K562 (cell line): Measurements from ENCODE around the gene MBLAC2. TPM values are rescaled to one million over a fixed set of nuclear protein-coding genes. Genes with fewer than 3 reads are reported as not detected.

Source experiments
- ATF3 ChIP-seq, 2 experiments: fragments of 450-650 bp in 1 of 2; sonication (generic) in 1 of 2; formaldehyde crosslinking in 1 of 2; IDR thresholded peaks in 1 of 2; conservative IDR thresholded peaks in 1 of 2; 2 replicates each; pipeline versions ENCODE4 v1.6.1 to v1.8.1; 2016 to 2023; ENCODE audit warnings: mild to moderate bottlenecking in 2 of 2, moderate library complexity in 2 of 2, inconsistent platforms in 1 of 2, missing genetic modification reagents in 1 of 2
- BMI1 ChIP-seq: fragments of 150-350 bp; IDR thresholded peaks from 2 replicates; pipeline ENCODE4 v1.6.1; 2014; ENCODE audit warnings: low read length
- CREM ChIP-seq: IDR thresholded peaks from 2 replicates; pipeline ENCODE4 v1.6.1; 2014; ENCODE audit warnings: antibody characterized with exemption, low read depth
- HLTF ChIP-seq: fragments of 450-650 bp; IDR thresholded peaks from 2 replicates; pipeline ENCODE4 v1.6.1; 2016
- HMG20B ChIP-seq: fragments of 250-450 bp; sonication (Bioruptor Pico); IDR thresholded peaks from 2 replicates; pipeline ENCODE4 v1.5.0; 2021; ENCODE audit warnings: mild to moderate bottlenecking
- L3MBTL2 ChIP-seq: fragments of 450-650 bp; IDR thresholded peaks from 2 replicates; pipeline ENCODE4 v1.6.1; 2016; ENCODE audit warnings: mild to moderate bottlenecking, moderate library complexity
- PHF20 ChIP-seq: fragments of 450-650 bp; IDR thresholded peaks from 2 replicates; pipeline ENCODE4 v1.6.1; 2018; ENCODE audit not compliant: partially characterized antibody
- RBM15 ChIP-seq: fragments of 200-400 bp; formaldehyde crosslinking; IDR thresholded peaks from 2 replicates; pipeline ENCODE4 v1.6.1; 2018; ENCODE audit warnings: mild to moderate bottlenecking, low read length, moderate library complexity; ENCODE audit not compliant: insufficient read depth
- SAP30 ChIP-seq: fragments of 200-600 bp; sonication (generic); IDR thresholded peaks from 2 replicates; pipeline ENCODE4 v1.6.1; 2012; ENCODE audit warnings: borderline replicate concordance, low read depth, mild to moderate bottlenecking, moderate library complexity, low read length, control low read depth, inconsistent platforms; ENCODE audit not compliant: insufficient read depth, poor library complexity, severe bottlenecking
- SETDB1 ChIP-seq: IDR thresholded peaks from one replicate; pipeline ENCODE4 v1.6.1; 2012; ENCODE audit warnings: low read length, control low read depth, inconsistent platforms
- SRSF1 ChIP-seq: fragments of 200-400 bp; formaldehyde crosslinking; IDR thresholded peaks from 2 replicates; pipeline ENCODE4 v1.6.1; 2017; ENCODE audit warnings: mild to moderate bottlenecking, low read depth, low read length, moderate library complexity
- TAF7 ChIP-seq: fragments of 450-650 bp; IDR thresholded peaks from 2 replicates; pipeline ENCODE4 v1.6.1; 2016; ENCODE audit warnings: missing genetic modification characterization, missing compliant biosample characterization
- TFE3 ChIP-seq: fragments of 450-650 bp; formaldehyde crosslinking; IDR thresholded peaks from 2 replicates; pipeline ENCODE4 v1.4.0; 2020; ENCODE audit warnings: mild to moderate bottlenecking, mixed read lengths
- ZFP36 ChIP-seq: fragments of 150-350 bp; IDR thresholded peaks from 2 replicates; pipeline ENCODE4 v1.6.1; 2018; ENCODE audit warnings: low read length, low read depth; ENCODE audit not compliant: partially characterized antibody
- ZNF124 ChIP-seq: sonication (generic); formaldehyde crosslinking; IDR thresholded peaks from 2 replicates; pipeline ENCODE4 v1.8.1; 2022; ENCODE audit warnings: missing genetic modification reagents
- ZNF398 ChIP-seq: fragments of 250-450 bp; sonication (Bioruptor Pico); IDR thresholded peaks from 2 replicates; pipeline ENCODE4 v1.8.0; 2021; ENCODE audit warnings: moderate library complexity, mild to moderate bottlenecking, inconsistent platforms
- polyA plus RNA-seq, 8 experiments: library from polyadenylated mRNA; depleted of rRNA in 4 of 8; stranded (reverse) in 5 of 8; unstranded in 3 of 8; fragments of >200 nt; fragmentation: Nextera tagmentation in 2 of 8; fragmentation: Illumina TruSeq in 1 of 8; extraction: Ambion mirVana in 2 of 8; extraction: Trizol in 1 of 8; gene quantifications; 2 replicates each; pipeline versions ENCODE4 v1.2.1 to v1.2.3, GENCODE V29; 2011 to 2014; ENCODE audit warnings: inconsistent platforms in 1 of 8, missing spikeins in 1 of 8
- total RNA-seq, 7 experiments: library from RNA; depleted of rRNA in 6 of 7; stranded (reverse); fragments of >200 nt in 6 of 7; fragmentation: Illumina TruSeq in 2 of 7; extraction: Trizol in 2 of 7; gene quantifications; 2 replicates each; pipeline versions ENCODE4 v1.2.1 to v1.2.3, GENCODE V29; 2011 to 2021; ENCODE audit warnings: low replicate concordance in 1 of 7
- TF ChIP-seq, protein P1 (sequence below): fragments of 450-650 bp; IDR thresholded peaks from 2 replicates; pipeline ENCODE4 v1.6.1; 2018; ENCODE audit not compliant: partially characterized antibody

MBLAC2 gene
- total and polyA plus RNA-seq, 9 of the 15 experiments (the other 6 are each of a cell fraction or from before 2014, with no cell fraction given): 2.4 to 13.1 (median 10.3) TPM

GRCh38 chr5:90474235-90475107, at the start of gene MBLAC2, which contains the start of gene POLR3G (continued):
- TF ChIP-seq SETDB1: no peak
- peak; percentile 56 for TF ChIP-seq SAP30
- no peak for TF ChIP-seq ZFP36
- no peak for TF ChIP-seq ZNF398 (CRISPR knock-in tag)
- no peak for TF ChIP-seq RBM15
- peak; percentile 71 for TF ChIP-seq PHF20
- TF ChIP-seq ATF3 (IDR thresholded peaks at IDR 0.05): no peak
- TF ChIP-seq ATF3 (CRISPR knock-in tag; conservative IDR thresholded peaks at IDR 0.05): no peak
- TF ChIP-seq TAF7: 0 out of 2 replicates have a peak, but pooled peaks have one; percentile 70
- peak; percentile 41; the same call in 1 of the 2 replicates for TF ChIP-seq SRSF1
- no peak for TF ChIP-seq BMI1
- TF ChIP-seq, protein P1, sequence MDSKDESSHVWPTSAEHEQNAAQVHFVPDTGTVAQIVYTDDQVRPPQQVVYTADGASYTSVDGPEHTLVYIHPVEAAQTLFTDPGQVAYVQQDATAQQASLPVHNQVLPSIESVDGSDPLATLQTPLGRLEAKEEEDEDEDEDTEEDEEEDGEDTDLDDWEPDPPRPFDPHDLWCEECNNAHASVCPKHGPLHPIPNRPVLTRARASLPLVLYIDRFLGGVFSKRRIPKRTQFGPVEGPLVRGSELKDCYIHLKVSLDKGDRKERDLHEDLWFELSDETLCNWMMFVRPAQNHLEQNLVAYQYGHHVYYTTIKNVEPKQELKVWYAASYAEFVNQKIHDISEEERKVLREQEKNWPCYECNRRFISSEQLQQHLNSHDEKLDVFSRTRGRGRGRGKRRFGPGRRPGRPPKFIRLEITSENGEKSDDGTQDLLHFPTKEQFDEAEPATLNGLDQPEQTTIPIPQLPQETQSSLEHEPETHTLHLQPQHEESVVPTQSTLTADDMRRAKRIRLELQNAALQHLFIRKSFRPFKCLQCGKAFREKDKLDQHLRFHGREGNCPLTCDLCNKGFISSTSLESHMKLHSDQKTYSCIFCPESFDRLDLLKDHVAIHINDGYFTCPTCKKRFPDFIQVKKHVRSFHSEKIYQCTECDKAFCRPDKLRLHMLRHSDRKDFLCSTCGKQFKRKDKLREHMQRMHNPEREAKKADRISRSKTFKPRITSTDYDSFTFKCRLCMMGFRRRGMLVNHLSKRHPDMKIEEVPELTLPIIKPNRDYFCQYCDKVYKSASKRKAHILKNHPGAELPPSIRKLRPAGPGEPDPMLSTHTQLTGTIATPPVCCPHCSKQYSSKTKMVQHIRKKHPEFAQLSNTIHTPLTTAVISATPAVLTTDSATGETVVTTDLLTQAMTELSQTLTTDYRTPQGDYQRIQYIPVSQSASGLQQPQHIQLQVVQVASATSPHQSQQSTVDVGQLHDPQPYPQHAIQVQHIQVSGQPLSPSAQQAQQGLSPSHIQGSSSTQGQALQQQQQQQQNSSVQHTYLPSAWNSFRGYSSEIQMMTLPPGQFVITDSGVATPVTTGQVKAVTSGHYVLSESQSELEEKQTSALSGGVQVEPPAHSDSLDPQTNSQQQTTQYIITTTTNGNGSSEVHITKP: peak; percentile 92
- TF ChIP-seq TFE3 (CRISPR knock-in tag): no peak
- no peak for TF ChIP-seq HMG20B (CRISPR knock-in tag)
- no peak for TF ChIP-seq ZNF124
- TF ChIP-seq CREM: peak; percentile 59; the same call in 1 of the 2 replicates
- TF ChIP-seq HLTF: 0 out of 2 replicates have a peak, but pooled peaks have one; percentile 36
- peak; percentile 93 for TF ChIP-seq L3MBTL2
